Measurements from ENCODE around the gene ABCD3. TPM values are rescaled to one million over a fixed set of nuclear protein-coding genes. Genes with fewer than 3 reads are reported as not detected.

The ABCD3 gene
- total RNA-seq, 2 experiments from 2014 or later = 33.3 to 33.7 TPM

DNA sequence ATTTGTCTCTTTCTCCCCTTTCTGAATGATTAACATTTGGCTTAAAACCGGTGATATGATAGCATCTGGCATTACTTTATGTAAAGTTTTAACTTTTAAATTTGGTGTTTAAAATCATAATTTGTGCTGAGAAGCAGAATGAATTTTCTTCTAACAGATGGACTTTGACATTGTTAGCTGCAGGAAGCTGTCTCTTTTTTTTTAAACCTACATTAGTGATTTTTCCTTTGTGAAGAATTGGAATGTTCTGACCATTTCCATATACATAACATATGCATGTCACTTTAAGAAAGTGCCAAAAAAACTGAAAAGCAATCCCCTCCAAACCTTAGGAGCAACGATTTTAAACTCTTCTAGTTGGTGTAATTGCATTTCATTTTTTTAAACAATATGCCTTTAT lies 101.2 kb downstream of the ABCD3 start:
- no peak overlapping the region for H3K27ac Mint-ChIP-seq
- no peaks in the 10 kb centered on the region for H3K27me3 Mint-ChIP-seq
- H3K4me1 Mint-ChIP-seq = no peaks in the 10 kb centered on the region
- H3K36me3 Mint-ChIP-seq = peaks cover 3% of the 10 kb centered on the region
- H3K9me3 Mint-ChIP-seq = no peaks in the 10 kb centered on the region
- DNase-seq = no peak
- H3K4me3 Mint-ChIP-seq = no peak overlapping the region

DNA sequence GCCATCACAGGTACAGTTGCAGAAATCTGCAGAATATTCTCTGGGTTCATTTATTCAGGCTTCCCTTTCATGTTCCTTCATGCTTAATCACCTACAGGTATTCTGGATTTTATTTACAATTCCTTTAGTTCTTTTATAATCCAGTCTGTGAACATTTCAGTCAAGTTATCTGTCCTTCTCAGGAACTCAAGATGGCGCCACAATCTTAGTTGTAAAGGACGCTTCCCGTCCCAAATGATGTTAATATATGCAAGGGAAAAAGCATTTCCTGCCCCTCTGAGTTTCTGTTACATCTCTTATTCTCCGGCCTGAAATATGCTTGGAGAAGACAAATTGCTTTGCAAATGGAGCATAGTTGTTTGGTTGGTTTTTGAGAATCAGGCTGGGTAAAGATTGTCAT lies 104.1 kb downstream of the ABCD3 start:
- no peak overlapping the region for H3K27ac Mint-ChIP-seq
- H3K36me3 Mint-ChIP-seq = peaks cover 3% of the 10 kb centered on the region
- peaks cover 5% of the 10 kb centered on the region for H3K27me3 Mint-ChIP-seq
- no peaks in the 10 kb centered on the region for H3K4me1 Mint-ChIP-seq
- H3K9me3 Mint-ChIP-seq = no peaks in the 10 kb centered on the region
- H3K4me3 Mint-ChIP-seq = no peak overlapping the region
- no peak for DNase-seq

DNA sequence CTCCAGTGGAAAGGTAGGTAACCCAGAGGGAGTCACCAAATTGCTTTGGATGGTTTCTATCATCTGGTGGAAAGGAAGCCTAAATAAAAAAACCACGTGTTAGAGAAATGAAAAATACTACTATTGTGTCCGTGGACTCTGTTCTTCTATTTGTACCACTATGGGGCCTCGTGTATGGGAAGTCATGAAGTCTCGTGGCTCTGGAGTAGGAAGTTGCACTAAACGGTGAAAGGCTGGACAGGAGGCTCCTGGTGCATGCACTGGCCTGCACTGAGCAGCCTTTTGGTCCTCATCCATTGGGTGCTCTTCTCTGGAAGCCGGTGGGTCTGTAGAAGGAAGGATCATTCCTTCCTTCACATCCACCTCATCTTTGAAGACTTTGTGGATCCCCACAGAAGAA lies 106.3 kb downstream of the ABCD3 start:
- Mint-ChIP-seq H3K27me3 (peaks cover 5% of the 10 kb centered on the region), H3K36me3 (peaks cover 3% of the 10 kb centered on the region), H3K27ac (no peak overlapping the region), H3K9me3 (no peaks in the 10 kb centered on the region), H3K4me1 (no peaks in the 10 kb centered on the region), H3K4me3 (no peak overlapping the region)
- DNase-seq = no peak

DNA sequence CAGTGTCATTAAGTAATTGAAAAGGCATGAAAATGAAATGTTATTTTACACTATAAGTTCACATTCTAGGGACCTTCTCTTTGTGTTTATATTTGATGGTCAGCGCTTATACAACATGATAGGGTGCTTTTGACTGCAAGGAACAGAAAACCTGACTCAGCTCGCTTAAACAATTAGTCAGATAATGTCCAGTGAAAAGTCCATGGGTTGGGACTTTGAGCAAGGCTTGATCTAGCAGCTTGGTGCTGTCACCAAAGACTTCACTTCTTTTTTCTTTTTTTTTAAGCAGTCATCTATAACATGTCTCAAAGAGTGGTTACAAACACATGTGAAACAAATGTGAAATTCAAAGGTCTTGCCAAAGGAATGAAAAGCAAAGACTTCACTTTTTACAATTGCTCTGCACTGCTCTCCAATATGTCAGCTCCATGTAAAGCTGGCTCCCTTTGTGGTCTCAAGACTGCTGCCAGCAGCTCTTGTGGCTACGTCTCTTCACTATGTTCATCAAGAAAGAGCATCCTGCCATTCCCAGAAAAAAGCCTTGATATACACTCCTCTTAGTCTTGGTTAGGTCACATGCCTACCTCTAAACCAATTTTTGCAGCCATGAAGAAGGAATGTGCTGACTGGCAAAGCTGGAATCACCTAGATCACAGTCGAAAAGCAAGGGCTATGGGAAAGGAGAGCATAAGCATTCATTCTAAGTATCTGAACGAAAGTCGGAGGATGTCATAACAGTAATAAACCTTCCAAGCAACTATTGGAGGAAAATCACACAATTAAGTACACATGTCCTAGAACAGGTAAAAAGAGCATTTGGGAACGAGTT lies 108.2 kb downstream of the ABCD3 start:
- Mint-ChIP-seq H3K4me3 (no peak overlapping the region), H3K27me3 (peaks cover 5% of the 10 kb centered on the region), H3K9me3 (no peaks in the 10 kb centered on the region), H3K4me1 (no peaks in the 10 kb centered on the region), H3K36me3 (no peaks in the 10 kb centered on the region), H3K27ac (no peak overlapping the region)
- no peak for DNase-seq

DNA sequence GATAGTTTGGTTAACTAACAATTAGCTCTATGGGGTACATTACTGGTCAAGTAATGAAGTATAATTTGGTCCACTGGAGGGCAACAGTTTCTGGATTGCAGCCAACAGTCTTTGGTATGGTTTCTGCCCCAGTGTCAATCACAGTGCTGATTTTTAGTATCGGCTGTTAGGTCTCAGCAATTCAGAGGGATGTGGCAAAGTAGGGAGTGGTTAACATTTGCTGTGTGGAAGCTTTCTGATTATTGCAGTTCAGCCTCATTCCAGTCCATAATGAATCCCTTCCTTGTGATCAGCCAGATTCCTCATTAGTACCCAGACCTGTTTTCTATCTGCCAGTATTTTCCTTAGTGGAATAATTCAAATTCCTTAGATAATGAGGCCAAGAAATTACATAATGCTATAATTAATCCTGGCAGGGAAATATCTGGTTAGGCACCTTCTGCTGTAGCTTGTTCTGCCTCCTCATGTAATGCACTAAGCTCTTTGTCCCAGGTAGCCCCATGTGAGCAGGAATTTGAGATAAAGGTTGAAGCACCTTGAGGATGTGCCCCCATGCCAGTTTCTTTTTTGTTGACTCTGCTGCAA lies 109.3 kb downstream of the ABCD3 start:
- H3K4me1 Mint-ChIP-seq = no peaks in the 10 kb centered on the region
- H3K27me3 Mint-ChIP-seq = peaks cover 5% of the 10 kb centered on the region
- no peaks in the 10 kb centered on the region for H3K36me3 Mint-ChIP-seq
- no peak overlapping the region for H3K4me3 Mint-ChIP-seq
- H3K9me3 Mint-ChIP-seq = no peaks in the 10 kb centered on the region
- DNase-seq = no peak
- no peak overlapping the region for H3K27ac Mint-ChIP-seq

DNA sequence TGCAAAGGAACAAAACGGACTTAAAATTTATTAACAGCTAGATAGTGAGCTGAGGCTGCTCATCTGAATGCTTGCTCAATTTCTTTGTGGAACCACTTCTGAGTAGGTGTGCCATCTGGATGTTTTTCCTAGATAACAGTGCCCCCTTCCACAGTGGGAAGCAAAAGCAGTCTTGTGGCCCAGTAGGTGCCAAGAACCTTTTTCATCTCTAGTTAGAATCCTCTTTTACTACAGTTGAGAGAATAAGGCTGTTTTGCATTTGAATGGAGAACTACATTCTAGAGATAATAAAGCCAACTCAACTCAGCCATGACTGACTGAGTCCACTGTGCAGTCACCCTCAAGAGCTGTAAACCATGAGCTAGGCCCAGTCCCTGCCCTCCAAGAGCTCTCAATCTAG lies 110.1 kb downstream of the ABCD3 start:
- no peak for DNase-seq
- H3K4me3 Mint-ChIP-seq = no peak overlapping the region
- peaks cover 5% of the 10 kb centered on the region for H3K27me3 Mint-ChIP-seq
- H3K27ac Mint-ChIP-seq = no peak overlapping the region
- no peaks in the 10 kb centered on the region for H3K9me3 Mint-ChIP-seq
- no peaks in the 10 kb centered on the region for H3K4me1 Mint-ChIP-seq
- no peaks in the 10 kb centered on the region for H3K36me3 Mint-ChIP-seq

DNA sequence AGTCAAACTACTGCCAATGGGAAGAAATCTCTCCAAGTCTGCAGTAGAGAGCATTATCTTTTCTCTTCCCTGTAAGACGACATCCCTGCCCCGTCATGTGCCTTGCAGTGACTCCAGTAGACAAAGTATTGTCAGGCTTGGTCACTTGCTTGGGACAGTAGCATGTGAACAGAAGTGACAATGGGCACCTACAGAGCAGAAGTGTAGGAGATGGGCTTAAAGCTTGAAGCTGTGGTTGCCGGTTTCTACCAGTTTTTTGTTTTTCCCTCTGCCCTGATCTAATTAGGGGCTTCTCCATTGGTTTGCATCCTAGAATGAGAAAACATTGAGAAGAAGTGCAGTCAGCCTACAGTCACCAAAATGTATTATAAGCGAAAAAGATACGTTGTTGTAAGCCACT lies 110.6 kb downstream of the ABCD3 start:
- Mint-ChIP-seq H3K4me3 (no peak overlapping the region), H3K27me3 (peaks cover 5% of the 10 kb centered on the region), H3K4me1 (no peaks in the 10 kb centered on the region), H3K9me3 (no peaks in the 10 kb centered on the region), H3K27ac (no peak overlapping the region), H3K36me3 (no peaks in the 10 kb centered on the region)
- DNase-seq = no peak

DNA sequence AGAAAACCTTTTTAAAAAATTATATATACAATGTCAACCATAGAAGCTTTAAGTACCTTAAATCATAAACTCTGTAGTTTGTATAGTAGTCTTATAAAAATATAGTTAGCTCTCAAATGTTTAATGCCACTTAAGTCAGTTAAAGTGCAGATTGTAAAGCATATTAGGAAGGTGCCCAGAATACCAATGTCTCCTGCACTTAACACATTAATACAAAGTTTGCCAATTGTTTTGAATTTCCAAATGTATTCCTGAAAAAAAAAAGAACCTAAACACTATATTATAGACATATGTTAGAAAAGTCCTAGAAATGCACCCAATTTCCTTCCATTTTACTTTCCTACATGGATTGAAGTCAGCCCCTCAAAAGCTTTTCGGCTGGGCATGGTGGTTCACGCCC lies 111.2 kb downstream of the ABCD3 start:
- Mint-ChIP-seq H3K36me3 (no peaks in the 10 kb centered on the region), H3K4me1 (no peaks in the 10 kb centered on the region), H3K27me3 (peaks cover 5% of the 10 kb centered on the region), H3K9me3 (no peaks in the 10 kb centered on the region), H3K27ac (no peak overlapping the region), H3K4me3 (no peak overlapping the region)
- no peak for DNase-seq

DNA sequence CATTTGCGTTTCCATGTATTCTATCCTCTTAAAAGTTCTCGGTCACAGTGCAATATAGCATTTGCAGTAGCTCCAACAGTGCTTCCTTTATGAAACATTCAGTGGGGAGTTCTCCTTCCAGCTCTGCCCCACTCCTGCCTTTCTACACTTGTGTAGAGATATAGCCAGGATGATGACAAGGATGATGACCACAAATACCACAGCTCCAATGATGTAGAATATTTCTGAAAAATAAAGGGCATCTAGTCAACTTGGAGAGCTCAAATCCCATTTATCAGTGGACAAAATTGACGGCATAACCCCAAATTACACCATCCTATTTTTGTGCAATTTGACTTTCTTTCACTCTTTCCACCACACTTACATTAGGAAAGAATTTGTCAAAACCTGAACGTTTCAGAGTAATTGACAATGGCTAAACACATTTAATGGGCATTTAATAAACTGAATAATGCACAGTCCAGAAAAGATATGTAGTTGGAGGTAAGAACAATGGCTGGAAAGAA lies 112.2 kb downstream of the ABCD3 start:
- Mint-ChIP-seq H3K27ac (no peak overlapping the region), H3K36me3 (no peaks in the 10 kb centered on the region), H3K9me3 (no peaks in the 10 kb centered on the region), H3K4me1 (no peaks in the 10 kb centered on the region), H3K27me3 (peaks cover 5% of the 10 kb centered on the region), H3K4me3 (no peak overlapping the region)
- no peak for DNase-seq

DNA sequence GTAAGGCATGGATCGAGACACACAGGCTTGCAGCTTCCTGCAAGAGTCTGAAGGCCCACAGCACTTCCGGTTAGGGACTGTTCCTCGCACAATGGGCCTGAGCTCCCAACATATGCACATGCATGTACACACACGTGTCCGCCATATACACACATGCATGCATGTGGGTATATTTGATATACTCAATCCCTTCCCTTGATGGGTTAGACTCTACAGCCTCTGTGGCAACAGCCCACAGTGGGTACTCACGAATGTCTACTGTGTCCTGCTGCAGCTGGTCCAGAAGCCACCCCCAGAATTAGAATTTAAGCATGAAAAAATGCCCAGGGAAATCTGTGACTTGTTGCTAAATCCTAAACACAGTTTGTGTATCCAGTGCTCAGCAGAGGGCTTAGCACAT lies 113.5 kb downstream of the ABCD3 start:
- H3K4me3 Mint-ChIP-seq = no peak overlapping the region
- DNase-seq = no peak
- no peaks in the 10 kb centered on the region for H3K36me3 Mint-ChIP-seq
- H3K4me1 Mint-ChIP-seq = no peaks in the 10 kb centered on the region
- no peak overlapping the region for H3K27ac Mint-ChIP-seq
- no peaks in the 10 kb centered on the region for H3K9me3 Mint-ChIP-seq
- peaks cover 7% of the 10 kb centered on the region for H3K27me3 Mint-ChIP-seq

DNA sequence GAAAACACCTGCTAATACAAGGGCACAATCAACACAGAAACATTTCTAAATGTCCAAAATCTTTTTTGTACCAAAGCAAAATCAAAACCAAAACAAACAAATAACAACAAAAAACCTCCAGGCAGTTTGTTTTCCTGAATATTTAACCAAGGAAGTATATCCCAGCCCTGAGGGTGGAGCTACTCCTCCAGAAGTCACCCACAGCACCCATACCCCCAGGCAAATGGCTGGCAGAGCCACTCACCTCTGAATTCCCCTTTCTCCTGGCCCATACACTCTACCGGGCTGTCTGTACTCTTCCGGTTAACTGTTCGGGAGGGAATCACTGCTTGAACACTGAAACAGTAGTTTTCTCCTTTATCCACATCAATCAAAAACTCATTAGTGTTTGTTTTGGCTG lies 113.9 kb downstream of the ABCD3 start:
- no peak overlapping the region for H3K4me3 Mint-ChIP-seq
- peaks cover 11% of the 10 kb centered on the region for H3K27me3 Mint-ChIP-seq
- DNase-seq = no peak
- H3K36me3 Mint-ChIP-seq = no peaks in the 10 kb centered on the region
- H3K4me1 Mint-ChIP-seq = no peaks in the 10 kb centered on the region
- H3K27ac Mint-ChIP-seq = no peak overlapping the region
- no peaks in the 10 kb centered on the region for H3K9me3 Mint-ChIP-seq

DNA sequence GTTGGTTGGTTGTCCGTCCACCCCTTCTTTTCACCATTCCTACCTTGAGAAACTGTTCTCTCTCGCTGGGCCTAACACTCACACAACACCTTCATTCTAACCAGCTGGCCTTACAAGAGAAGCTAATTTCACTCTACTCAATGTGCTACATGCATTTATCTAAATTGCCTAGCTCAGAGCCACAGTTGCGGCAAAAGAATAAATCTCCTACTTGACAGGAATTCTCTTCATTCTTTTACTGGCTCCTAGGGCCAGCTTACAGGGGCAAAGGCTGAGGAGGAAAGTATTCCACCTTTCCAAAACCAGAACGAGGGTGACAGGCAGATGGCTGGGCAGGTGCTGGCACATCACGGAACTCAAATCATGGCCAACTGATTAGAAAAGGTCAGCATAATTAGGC lies 116.9 kb downstream of the ABCD3 start:
- no peak for DNase-seq
- Mint-ChIP-seq H3K9me3 (no peaks in the 10 kb centered on the region), H3K27me3 (peaks cover 34% of the 10 kb centered on the region), H3K4me1 (no peaks in the 10 kb centered on the region), H3K4me3 (no peak overlapping the region), H3K36me3 (no peaks in the 10 kb centered on the region), H3K27ac (no peak overlapping the region)

DNA sequence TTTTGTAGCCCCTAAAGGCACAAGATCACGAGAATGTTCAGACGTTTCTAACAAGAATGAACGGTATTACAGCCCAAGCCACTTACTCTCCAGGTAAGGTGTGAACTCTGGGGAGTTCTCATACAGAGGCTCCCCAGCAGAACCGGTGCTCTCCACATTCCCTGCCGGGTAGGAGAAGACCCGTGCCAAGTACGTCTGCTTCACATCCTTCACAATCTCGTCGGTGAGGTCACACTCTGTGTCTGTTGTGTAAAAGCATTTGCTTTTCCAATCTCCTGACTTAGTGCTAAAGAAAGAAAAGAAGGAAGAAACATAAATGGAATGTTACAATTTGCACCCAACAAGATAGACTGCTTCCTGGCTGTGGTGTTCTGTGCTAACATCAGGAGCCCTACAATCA lies 117.7 kb downstream of the ABCD3 start:
- Mint-ChIP-seq H3K4me1 (peaks cover 1% of the 10 kb centered on the region), H3K4me3 (no peak overlapping the region), H3K27me3 (peaks cover 42% of the 10 kb centered on the region), H3K9me3 (no peaks in the 10 kb centered on the region), H3K27ac (no peak overlapping the region), H3K36me3 (no peaks in the 10 kb centered on the region)
- no peak for DNase-seq

DNA sequence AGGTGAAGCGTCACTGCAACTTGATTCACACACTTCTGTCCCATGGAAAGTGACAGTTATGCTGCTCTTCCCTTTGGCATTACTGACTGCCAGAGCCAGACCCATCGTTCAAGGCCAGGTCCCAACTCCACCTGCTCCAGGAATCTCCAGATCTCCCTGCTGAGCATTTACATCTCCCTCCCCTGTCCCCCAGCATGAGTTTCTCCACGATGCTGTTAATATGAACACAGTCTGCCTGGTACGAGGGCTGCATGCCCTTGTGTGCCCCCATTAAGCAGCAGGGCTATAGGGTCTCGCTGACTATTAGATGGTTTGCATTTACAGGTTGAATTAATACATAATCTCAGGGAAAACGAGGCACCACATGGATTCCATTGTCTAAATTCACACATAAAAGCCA lies 119.1 kb downstream of the ABCD3 start:
- no peak for DNase-seq
- H3K27me3 Mint-ChIP-seq = peaks cover 50% of the 10 kb centered on the region
- no peak overlapping the region for H3K27ac Mint-ChIP-seq
- peaks cover 6% of the 10 kb centered on the region for H3K4me1 Mint-ChIP-seq
- no peaks in the 10 kb centered on the region for H3K9me3 Mint-ChIP-seq
- no peaks in the 10 kb centered on the region for H3K36me3 Mint-ChIP-seq
- no peak overlapping the region for H3K4me3 Mint-ChIP-seq

DNA sequence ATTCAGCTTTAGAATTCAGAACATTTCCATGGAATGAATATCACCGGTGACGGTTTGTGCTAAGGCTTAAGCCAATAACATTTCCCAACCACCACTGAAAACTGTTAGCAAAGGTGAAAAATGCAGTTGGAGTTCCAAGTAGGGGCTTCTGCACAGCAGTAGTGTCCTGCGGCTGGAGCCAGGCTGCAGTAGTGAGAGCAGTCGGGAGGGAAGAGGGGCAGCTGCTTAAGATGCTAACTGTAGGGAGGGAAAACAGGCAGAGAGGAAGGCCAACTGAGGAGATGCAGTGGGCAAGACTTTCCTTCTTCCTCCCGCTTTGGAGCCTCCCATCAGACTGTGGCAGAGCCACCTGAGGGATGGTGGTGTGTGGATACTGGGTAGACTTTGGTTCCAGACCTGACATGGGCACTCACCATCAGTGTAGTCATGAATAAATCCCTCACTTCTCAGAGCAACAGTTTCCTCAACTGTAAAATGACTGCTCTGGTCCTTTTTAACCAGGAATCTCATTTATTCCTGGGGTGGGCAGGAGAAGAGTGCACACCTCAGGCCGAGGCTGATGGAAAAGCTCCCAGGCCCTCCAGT lies 120.1 kb downstream of the ABCD3 start:
- Mint-ChIP-seq H3K27me3 (peaks cover 59% of the 10 kb centered on the region), H3K27ac (no peak overlapping the region), H3K36me3 (no peaks in the 10 kb centered on the region), H3K4me3 (no peak overlapping the region), H3K9me3 (no peaks in the 10 kb centered on the region), H3K4me1 (peaks cover 15% of the 10 kb centered on the region)
- no peak for DNase-seq

DNA sequence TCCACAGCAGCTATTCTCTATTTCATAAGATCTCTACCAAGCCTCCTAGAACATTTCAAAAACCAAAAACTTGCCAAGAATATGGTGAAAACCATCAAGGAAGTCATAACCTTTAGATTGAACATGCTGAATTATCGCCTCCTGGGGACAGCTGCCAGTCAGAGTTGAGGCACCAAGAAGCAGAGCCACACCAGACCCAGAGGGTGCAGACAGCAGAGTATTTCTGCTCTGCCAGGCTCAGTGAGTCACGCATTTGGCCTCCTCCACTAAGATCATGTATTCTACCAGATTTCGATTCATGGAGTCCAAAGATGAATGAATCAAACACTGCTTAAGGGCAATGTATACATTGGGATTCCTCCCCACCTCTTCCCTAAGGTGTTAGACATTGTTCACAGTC lies 121.3 kb downstream of the ABCD3 start:
- no peak for DNase-seq
- Mint-ChIP-seq H3K9me3 (no peaks in the 10 kb centered on the region), H3K4me3 (no peak overlapping the region), H3K27ac (no peak overlapping the region), H3K36me3 (no peaks in the 10 kb centered on the region), H3K4me1 (peaks cover 15% of the 10 kb centered on the region), H3K27me3 (peaks cover 71% of the 10 kb centered on the region)

All from activated naive CD8-positive, alpha-beta T cell treated with anti-CD3 and anti-CD28 coated beads for 36 hours (primary cell).